Kidney (tissue), 14 donors: ENCODE results near the gene PATZ1. TPM values are rescaled to one million over a fixed set of nuclear protein-coding genes. Genes with fewer than 3 reads are reported as not detected.

ENCODE experiments used
- DNase-seq, 5 donors: peaks; one replicate each; pipeline ENCODE4 v3.0.0-alpha.2; 2013 to 2020
- FAIRE-seq: peaks from 2 replicates; lab custom pipeline; 2012; peaks lifted over from hg19 to GRCh38; lab: Jason Lieb, UNC
- H3K27ac ChIP-seq, 2 donors: one replicate each; pipeline ENCODE4 v1.7.0; 2013; ENCODE audit warnings: low read depth in 2 of 2, low read length in 2 of 2, inconsistent platforms in 1 of 2
- H3K27me3 ChIP-seq: one replicate; pipeline ENCODE4 v1.7.1; 2013; ENCODE audit warnings: low read length, inconsistent platforms; ENCODE audit not compliant: control insufficient read depth, insufficient read depth
- H3K36me3 ChIP-seq, 3 donors: one replicate each; pipeline versions ENCODE4 v1.7.0 to v1.7.1; 2013; ENCODE audit warnings: low read length in 3 of 3, control low read depth in 1 of 3, inconsistent platforms in 1 of 3; ENCODE audit not compliant: insufficient read depth in 3 of 3, control insufficient read depth in 2 of 3
- H3K4me1 ChIP-seq, 3 donors: one replicate each; pipeline versions ENCODE4 v1.7.0 to v1.7.1; 2013; ENCODE audit warnings: low read length in 3 of 3, inconsistent platforms in 1 of 3, low read depth in 1 of 3; ENCODE audit not compliant: control insufficient read depth in 2 of 3, insufficient read depth in 2 of 3
- H3K4me3 ChIP-seq, 3 donors: one replicate each; pipeline versions ENCODE4 v1.7.0 to v1.8.1; 2013; ENCODE audit warnings: low read length in 3 of 3, control low read depth in 1 of 3, inconsistent platforms in 1 of 3
- H3K9ac ChIP-seq, 3 donors: one replicate each; pipeline versions ENCODE4 v1.7.0 to v1.7.1; 2013; ENCODE audit warnings: low read length in 3 of 3, control low read depth in 1 of 3, inconsistent platforms in 1 of 3
- H3K9me3 ChIP-seq, 3 donors: one replicate each; pipeline versions ENCODE4 v1.7.0 to v1.7.1; 2013; ENCODE audit warnings: low read length in 3 of 3, control low read depth in 1 of 3, inconsistent platforms in 1 of 3; ENCODE audit not compliant: control insufficient read depth in 2 of 3, insufficient read depth in 1 of 3
- intact Hi-C: fragments of 100-400 bp; cut with DNase I; formaldehyde crosslinking; loops from one replicate; pipeline ENCODE4 v1.11.1; 2022
- polyA plus RNA-seq: library from polyadenylated mRNA; stranded (reverse); fragments of 350-450 nt; fragmentation: Illumina TruSeq; extraction: RNeasy Lipid Tissue Mini Kit (QIAGEN cat#74804); gene quantifications from one replicate; pipeline ENCODE4 v1.2.3, GENCODE V29; 2014; ENCODE audit warnings: low read depth, low replicate concordance; ENCODE audit not compliant: insufficient read depth
- total RNA-seq: library from RNA; stranded (reverse); fragmentation: NEBNext Ultra II Directional; extraction: Animal tissue kit (Norgen Biotek cat#: 25700); gene quantifications from one replicate; pipeline ENCODE4 v1.2.1, GENCODE V29; 2021
- TF ChIP-seq, protein P1 (sequence below): IDR thresholded peaks from 3 replicates; pipeline ENCODE4 v1.5.1; 2012; ENCODE audit warnings: mild to moderate bottlenecking, moderate library complexity, borderline replicate concordance; ENCODE audit not compliant: insufficient read depth; ENCODE audit errors: extremely low read depth
- donor health status: control.
- donor health status: control.
- donor health status: control.
- donor health status: control.
- donor health status: control.
- donor health status: DM: yes; HTN: yes; CAD: no.
- donor health status: Normal renal cell carcinoma (clear cell type).

Gene PATZ1
- total and polyA plus RNA-seq, 2 donors from 2014 or later, result 33.3 to 40.9 TPM

DNA sequence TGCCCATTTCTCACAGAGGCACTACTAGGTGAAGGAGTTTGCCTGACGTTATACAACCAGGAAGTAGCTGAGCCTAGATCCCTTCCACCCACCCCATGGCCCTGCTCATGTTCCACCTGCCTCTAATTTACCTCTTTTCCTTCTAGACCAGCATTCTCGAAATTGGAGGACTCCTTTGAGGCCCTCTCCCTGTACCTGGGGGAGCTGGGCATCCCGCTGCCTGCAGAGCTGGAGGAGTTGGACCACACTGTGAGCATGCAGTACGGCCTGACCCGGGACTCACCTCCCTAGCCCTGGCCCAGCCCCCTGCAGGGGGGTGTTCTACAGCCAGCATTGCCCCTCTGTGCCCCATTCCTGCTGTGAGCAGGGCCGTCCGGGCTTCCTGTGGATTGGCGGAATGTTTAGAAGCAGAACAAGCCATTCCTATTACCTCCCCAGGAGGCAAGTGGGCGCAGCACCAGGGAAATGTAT, 68.0 kb downstream of the PATZ1 start:
- Histone ChIP-seq H3K27me3 (no peaks in the 10 kb centered on the region), H3K9me3 (no peaks in the 10 kb centered on the region), H3K27ac (no peak overlapping the region), H3K9ac (no peak overlapping the region), H3K4me1 (peaks cover 0 to 3% (median 2%) of the 10 kb centered on the region in 3 donors), H3K4me3 (no peak overlapping the region), H3K36me3 (peaks cover 7 to 30% (median 25%) of the 10 kb centered on the region in 3 donors)
- DNase-seq (no peak), FAIRE-seq (no peak)
- intact Hi-C loops, result no loop called here
- TF ChIP-seq, protein P1, sequence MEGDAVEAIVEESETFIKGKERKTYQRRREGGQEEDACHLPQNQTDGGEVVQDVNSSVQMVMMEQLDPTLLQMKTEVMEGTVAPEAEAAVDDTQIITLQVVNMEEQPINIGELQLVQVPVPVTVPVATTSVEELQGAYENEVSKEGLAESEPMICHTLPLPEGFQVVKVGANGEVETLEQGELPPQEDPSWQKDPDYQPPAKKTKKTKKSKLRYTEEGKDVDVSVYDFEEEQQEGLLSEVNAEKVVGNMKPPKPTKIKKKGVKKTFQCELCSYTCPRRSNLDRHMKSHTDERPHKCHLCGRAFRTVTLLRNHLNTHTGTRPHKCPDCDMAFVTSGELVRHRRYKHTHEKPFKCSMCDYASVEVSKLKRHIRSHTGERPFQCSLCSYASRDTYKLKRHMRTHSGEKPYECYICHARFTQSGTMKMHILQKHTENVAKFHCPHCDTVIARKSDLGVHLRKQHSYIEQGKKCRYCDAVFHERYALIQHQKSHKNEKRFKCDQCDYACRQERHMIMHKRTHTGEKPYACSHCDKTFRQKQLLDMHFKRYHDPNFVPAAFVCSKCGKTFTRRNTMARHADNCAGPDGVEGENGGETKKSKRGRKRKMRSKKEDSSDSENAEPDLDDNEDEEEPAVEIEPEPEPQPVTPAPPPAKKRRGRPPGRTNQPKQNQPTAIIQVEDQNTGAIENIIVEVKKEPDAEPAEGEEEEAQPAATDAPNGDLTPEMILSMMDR, result no peak

DNA sequence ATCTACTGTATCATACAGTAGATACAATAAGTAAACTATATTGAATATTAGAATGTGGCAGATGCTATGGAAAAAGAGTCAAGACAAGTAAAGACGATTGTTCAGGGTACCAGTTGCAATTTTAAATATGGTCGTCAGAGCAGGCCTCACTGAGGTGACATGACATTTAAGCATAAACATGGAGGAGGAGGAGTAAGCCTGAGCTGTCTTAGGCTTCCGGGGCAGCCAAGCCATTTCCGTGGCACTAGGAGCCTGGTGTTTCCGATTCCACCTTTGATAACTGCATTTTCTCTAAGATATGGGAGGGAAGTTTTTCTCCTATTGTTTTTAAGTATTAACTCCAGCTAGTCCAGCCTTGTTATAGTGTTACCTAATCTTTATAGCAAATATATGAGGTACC, 68.4 kb downstream of the PATZ1 start:
- TF ChIP-seq, protein P1, result no peak
- FAIRE-seq, result no peak
- intact Hi-C loops, result no loop called here
- no peak overlapping the region for H3K27ac ChIP-seq
- H3K36me3 ChIP-seq, result peaks cover 7 to 33% (median 24%) of the 10 kb centered on the region in 3 donors
- no peak for DNase-seq
- no peaks in the 10 kb centered on the region for H3K9me3 ChIP-seq
- H3K4me3 ChIP-seq, result no peak overlapping the region
- H3K9ac ChIP-seq, result no peak overlapping the region
- no peaks in the 10 kb centered on the region for H3K27me3 ChIP-seq
- peaks cover 0 to 4% (median 2%) of the 10 kb centered on the region in 3 donors for H3K4me1 ChIP-seq

DNA sequence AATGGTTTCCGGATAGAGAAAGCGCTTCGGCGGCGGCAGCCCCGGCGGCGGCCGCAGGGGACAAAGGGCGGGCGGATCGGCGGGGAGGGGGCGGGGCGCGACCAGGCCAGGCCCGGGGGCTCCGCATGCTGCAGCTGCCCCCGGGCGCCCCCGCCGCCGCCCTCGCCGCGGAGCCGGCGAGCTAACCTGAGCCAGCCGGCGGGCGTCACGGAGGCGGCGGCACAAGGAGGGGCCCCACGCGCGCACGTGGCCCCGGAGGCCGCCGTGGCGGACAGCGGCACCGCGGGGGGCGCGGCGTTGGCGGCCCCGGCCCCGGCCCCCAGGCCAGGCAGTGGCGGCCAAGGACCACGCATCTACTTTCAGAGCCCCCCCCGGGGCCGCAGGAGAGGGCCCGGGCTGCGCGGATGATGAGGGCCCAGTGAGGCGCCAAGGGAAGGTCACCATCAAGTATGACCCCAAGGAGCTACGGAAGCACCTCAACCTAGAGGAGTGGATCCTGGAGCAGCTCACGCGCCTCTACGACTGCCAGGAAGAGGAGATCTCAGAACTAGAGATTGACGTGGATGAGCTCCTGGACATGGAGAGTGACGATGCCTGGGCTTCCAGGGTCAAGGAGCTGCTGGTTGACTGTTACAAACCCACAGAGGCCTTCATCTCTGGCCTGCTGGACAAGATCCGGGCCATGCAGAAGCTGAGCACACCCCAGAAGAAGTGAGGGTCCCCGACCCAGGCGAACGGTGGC, 69.5 kb downstream of the PATZ1 start:
- H3K9ac ChIP-seq, result no peak overlapping the region
- H3K4me1 ChIP-seq, result peaks cover 3 to 10% (median 8%) of the 10 kb centered on the region in 3 donors
- H3K36me3 ChIP-seq, result peaks cover 7 to 26% (median 20%) of the 10 kb centered on the region in 3 donors
- H3K27ac ChIP-seq, result no peak overlapping the region
- DNase-seq, result no peak
- no peak for FAIRE-seq
- intact Hi-C loops, result no loop called here
- H3K9me3 ChIP-seq, result no peaks in the 10 kb centered on the region
- TF ChIP-seq, protein P1, result no peak
- H3K4me3 ChIP-seq, result no peak overlapping the region
- H3K27me3 ChIP-seq, result no peaks in the 10 kb centered on the region

Other genes with a start within 250 kb of the PATZ1 start
- 154 TPM for gene SELENOM, start 238.8 kb downstream of the PATZ1 start, total RNA-seq
- gene SELENOM, start 238.8 kb downstream of the PATZ1 start, polyA plus RNA-seq, result 291 TPM
- gene INPP5J, start 223.4 kb downstream of the PATZ1 start, total RNA-seq, result 6.2 TPM
- gene INPP5J, start 223.4 kb downstream of the PATZ1 start, polyA plus RNA-seq, result 44.7 TPM
- gene PLA2G3, start 205.8 kb downstream of the PATZ1 start, total RNA-seq, result not detected
- 1.2 TPM for gene PLA2G3, start 205.8 kb downstream of the PATZ1 start, polyA plus RNA-seq
- gene RNF185, start 186.2 kb downstream of the PATZ1 start, total RNA-seq, result 36.7 TPM
- 50.8 TPM for gene RNF185, start 186.2 kb downstream of the PATZ1 start, polyA plus RNA-seq
- 48.2 TPM for gene LIMK2, start 134.0 kb downstream of the PATZ1 start, total RNA-seq
- gene LIMK2, start 134.0 kb downstream of the PATZ1 start, polyA plus RNA-seq, result 20.3 TPM
- 42.7 TPM for gene PIK3IP1, start 53.9 kb downstream of the PATZ1 start, total RNA-seq
- 21.4 TPM for gene PIK3IP1, start 53.9 kb downstream of the PATZ1 start, polyA plus RNA-seq
- gene DRG1, start 53.3 kb upstream of the PATZ1 start, total RNA-seq, result 46.5 TPM
- 93.3 TPM for gene DRG1, start 53.3 kb upstream of the PATZ1 start, polyA plus RNA-seq
- 39.1 TPM for gene EIF4ENIF1, start 143.5 kb upstream of the PATZ1 start, total RNA-seq
- gene EIF4ENIF1, start 143.5 kb upstream of the PATZ1 start, polyA plus RNA-seq, result 13.8 TPM
- 48.2 TPM for gene SFI1, start 150.2 kb upstream of the PATZ1 start, total RNA-seq
- 11.4 TPM for gene SFI1, start 150.2 kb upstream of the PATZ1 start, polyA plus RNA-seq